DOHH2 (cell line): ENCODE measurements around the gene PRDM16.

ENCODE experiments used
- H3F3A ChIP-seq: fragments of 200-600 bp; sonication (generic), shearing (Covaris generic); 2 replicates; pipeline ENCODE4 v1.6.0; 2016; ENCODE audit warnings: antibody characterized with exemption, mild to moderate bottlenecking; ENCODE audit not compliant: control insufficient read depth, insufficient read depth
- H3K27ac ChIP-seq: fragments of 200-600 bp; sonication (generic); 2 replicates; pipeline ENCODE4 v1.5.1; 2014; ENCODE audit warnings: low read depth, mild to moderate bottlenecking, low read length, moderate library complexity
- H3K27me3 ChIP-seq: fragments of 200-600 bp; sonication (generic); 2 replicates; pipeline ENCODE4 v1.6.1; 2014; ENCODE audit warnings: mild to moderate bottlenecking, low read length, mixed read lengths; ENCODE audit not compliant: control insufficient read depth
- H3K36me3 ChIP-seq: fragments of 200-600 bp; sonication (generic); 2 replicates; pipeline ENCODE4 v1.6.1; 2014; ENCODE audit warnings: mild to moderate bottlenecking, low read length, moderate library complexity, mixed read lengths; ENCODE audit not compliant: control insufficient read depth
- H3K4me1 ChIP-seq: fragments of 200-600 bp; sonication (generic); 2 replicates; pipeline ENCODE4 v1.6.1; 2014; ENCODE audit warnings: mild to moderate bottlenecking, low read length, mixed read lengths; ENCODE audit not compliant: control insufficient read depth
- H3K4me2 ChIP-seq: fragments of 200-600 bp; sonication (generic); 2 replicates; pipeline ENCODE4 v1.6.0; 2014; ENCODE audit warnings: mild to moderate bottlenecking, low read length, moderate library complexity
- H3K4me3 ChIP-seq: fragments of 200-600 bp; sonication (generic); 2 replicates; pipeline ENCODE4 v1.5.1; 2014; ENCODE audit warnings: mild to moderate bottlenecking, low read length, mixed read lengths
- H3K79me2 ChIP-seq: fragments of 200-600 bp; sonication (generic); 2 replicates; pipeline ENCODE4 v1.6.1; 2014; ENCODE audit warnings: mild to moderate bottlenecking, low read length, mixed read lengths; ENCODE audit not compliant: control insufficient read depth
- H3K9me2 ChIP-seq: fragments of 200-600 bp; sonication (generic); replicated peaks from 2 replicates; pipeline ENCODE4 v1.6.1; 2014; ENCODE audit warnings: mild to moderate bottlenecking, low read length, mixed read lengths; ENCODE audit not compliant: control insufficient read depth
- H3K9me3 ChIP-seq: fragments of 200-600 bp; sonication (generic); 2 replicates; pipeline ENCODE4 v1.6.1; 2014; ENCODE audit warnings: antibody characterized with exemption, low read length, mixed read lengths; ENCODE audit not compliant: control insufficient read depth, insufficient read depth
- H4K20me1 ChIP-seq: fragments of 200-600 bp; sonication (generic); 2 replicates; pipeline ENCODE4 v1.6.0; 2014; ENCODE audit warnings: low read depth, mild to moderate bottlenecking, antibody characterized with exemption, low read length, moderate library complexity; ENCODE audit not compliant: control insufficient read depth, insufficient read depth
- EZH2phosphoT487 ChIP-seq: fragments of 200-600 bp; sonication (generic); IDR thresholded peaks from 2 replicates; pipeline ENCODE4 v1.6.1; 2017; ENCODE audit warnings: borderline replicate concordance, mild to moderate bottlenecking, antibody characterized with exemption, low read length, moderate library complexity, mixed read lengths
- TF ChIP-seq, protein P1 (sequence below): fragments of 200-600 bp; sonication (generic); IDR thresholded peaks from one replicate; pipeline ENCODE4 v1.5.1; 2014; ENCODE audit warnings: antibody characterized with exemption, mild to moderate bottlenecking, low read depth, low read length; ENCODE audit not compliant: poor library complexity, severe bottlenecking

The PRDM16 gene

DNA sequence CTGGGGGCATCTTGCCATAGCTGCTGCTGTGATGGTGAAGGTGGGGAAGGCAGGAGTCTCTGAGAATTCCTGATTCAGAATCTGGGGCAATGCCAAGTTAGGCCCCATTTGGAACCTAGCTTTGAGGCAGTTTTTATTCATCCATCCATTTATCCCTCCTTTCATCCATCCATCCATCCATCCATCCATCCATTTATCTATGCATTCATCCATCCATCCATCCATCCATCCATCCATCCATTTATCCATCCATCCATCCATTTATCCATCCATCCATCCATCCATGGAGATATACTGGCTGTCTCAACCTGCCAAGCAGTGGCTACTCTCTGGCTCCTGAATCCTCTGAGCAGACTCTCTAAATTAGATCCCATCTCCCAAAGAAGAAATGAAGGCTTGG is 83.1 kb downstream of the PRDM16 start:
- no peaks in the 10 kb centered on the region for H3K79me2 ChIP-seq
- H3K4me3 ChIP-seq: no peak overlapping the region
- H3K4me2 ChIP-seq: no peak overlapping the region
- H3F3A ChIP-seq: no peaks in the 10 kb centered on the region
- no peaks in the 10 kb centered on the region for H3K36me3 ChIP-seq
- H4K20me1 ChIP-seq: no peaks in the 10 kb centered on the region
- H3K9me2 ChIP-seq: no peaks in the 10 kb centered on the region
- no peaks in the 10 kb centered on the region for H3K27me3 ChIP-seq
- H3K4me1 ChIP-seq: no peaks in the 10 kb centered on the region
- no peak for TF ChIP-seq EZH2phosphoT487
- TF ChIP-seq, protein P1, sequence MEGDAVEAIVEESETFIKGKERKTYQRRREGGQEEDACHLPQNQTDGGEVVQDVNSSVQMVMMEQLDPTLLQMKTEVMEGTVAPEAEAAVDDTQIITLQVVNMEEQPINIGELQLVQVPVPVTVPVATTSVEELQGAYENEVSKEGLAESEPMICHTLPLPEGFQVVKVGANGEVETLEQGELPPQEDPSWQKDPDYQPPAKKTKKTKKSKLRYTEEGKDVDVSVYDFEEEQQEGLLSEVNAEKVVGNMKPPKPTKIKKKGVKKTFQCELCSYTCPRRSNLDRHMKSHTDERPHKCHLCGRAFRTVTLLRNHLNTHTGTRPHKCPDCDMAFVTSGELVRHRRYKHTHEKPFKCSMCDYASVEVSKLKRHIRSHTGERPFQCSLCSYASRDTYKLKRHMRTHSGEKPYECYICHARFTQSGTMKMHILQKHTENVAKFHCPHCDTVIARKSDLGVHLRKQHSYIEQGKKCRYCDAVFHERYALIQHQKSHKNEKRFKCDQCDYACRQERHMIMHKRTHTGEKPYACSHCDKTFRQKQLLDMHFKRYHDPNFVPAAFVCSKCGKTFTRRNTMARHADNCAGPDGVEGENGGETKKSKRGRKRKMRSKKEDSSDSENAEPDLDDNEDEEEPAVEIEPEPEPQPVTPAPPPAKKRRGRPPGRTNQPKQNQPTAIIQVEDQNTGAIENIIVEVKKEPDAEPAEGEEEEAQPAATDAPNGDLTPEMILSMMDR: no peak
- no peak overlapping the region for H3K27ac ChIP-seq
- no peaks in the 10 kb centered on the region for H3K9me3 ChIP-seq

DNA sequence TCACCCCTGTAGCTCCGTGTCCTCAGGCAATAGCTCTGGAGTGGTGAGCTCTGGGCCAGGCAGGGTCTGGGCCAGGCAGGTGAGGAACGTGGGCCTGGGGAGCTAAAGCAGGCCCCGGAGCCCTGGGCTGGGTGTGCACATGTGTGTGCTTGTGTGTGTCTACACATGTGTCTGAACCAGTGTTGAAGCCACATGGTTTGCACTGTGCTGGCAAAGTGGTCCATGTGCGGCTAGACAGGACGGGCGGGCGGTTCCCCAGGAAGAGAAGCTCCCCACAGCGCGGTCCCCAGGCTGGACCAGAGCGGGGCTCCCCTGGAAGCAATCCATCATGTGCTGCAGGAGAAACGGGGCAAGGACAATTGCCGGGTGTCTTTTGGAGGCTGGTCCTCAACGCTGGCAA is 84.2 kb downstream of the PRDM16 start:
- Histone ChIP-seq H3K4me1 (no peaks in the 10 kb centered on the region), H4K20me1 (no peaks in the 10 kb centered on the region), H3K4me3 (no peak overlapping the region), H3K36me3 (no peaks in the 10 kb centered on the region), H3K79me2 (no peaks in the 10 kb centered on the region), H3F3A (no peaks in the 10 kb centered on the region), H3K27me3 (no peaks in the 10 kb centered on the region), H3K9me3 (no peaks in the 10 kb centered on the region), H3K27ac (no peak overlapping the region), H3K4me2 (no peak overlapping the region), H3K9me2 (no peaks in the 10 kb centered on the region)
- TF ChIP-seq, protein P1: no peak
- TF ChIP-seq EZH2phosphoT487: no peak

DNA sequence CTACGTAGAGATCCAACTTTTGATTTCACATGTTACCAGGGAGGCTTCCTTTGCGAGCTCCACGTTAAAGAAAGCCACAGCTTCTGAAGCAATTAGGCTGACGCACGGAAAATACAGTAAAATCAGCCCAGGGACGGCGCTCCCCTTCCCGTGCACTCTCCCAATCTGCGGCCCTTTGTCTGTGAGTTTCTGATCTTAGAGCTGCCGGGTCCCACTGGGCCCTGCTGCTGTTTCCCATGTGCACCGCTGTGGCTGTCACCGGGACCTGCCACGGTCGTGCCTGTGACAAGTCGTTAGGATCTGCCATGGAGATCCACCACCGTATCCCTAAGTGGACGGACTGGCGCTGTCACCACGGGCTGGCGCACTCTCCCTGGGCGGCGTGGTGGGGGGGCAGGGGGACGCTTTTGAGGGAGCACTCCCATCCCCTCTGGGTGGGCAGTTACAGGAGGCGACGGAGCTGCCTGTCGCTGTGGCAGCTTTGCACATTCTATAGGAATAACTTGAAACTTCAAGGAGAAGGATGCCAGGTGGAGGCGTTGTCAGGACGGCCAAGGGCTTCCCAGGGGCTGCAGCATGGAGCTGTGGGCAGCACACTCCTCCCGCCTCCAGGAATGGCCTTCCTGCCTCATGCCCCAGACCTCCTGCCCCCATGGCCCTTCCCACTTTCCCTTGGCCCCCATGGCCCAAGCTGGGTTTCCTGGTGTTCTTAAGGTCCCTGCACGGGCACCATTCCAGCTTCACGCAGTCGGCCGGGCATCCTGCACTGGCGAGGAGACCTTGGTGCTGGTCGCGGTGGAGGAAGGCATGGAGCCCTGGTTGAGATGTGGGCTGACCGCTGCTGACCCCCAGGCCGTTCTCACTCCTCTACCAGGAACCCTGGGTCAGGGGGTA is 85.1 kb downstream of the PRDM16 start:
- Histone ChIP-seq H3K79me2 (no peaks in the 10 kb centered on the region), H3K9me3 (no peaks in the 10 kb centered on the region), H3K27ac (no peak overlapping the region), H3K9me2 (no peaks in the 10 kb centered on the region), H3K27me3 (no peaks in the 10 kb centered on the region), H3K4me2 (no peak overlapping the region), H4K20me1 (no peaks in the 10 kb centered on the region), H3K4me1 (no peaks in the 10 kb centered on the region), H3F3A (no peaks in the 10 kb centered on the region), H3K36me3 (no peaks in the 10 kb centered on the region), H3K4me3 (no peak overlapping the region)
- TF ChIP-seq, protein P1: no peak
- TF ChIP-seq EZH2phosphoT487: no peak
